ENCODE results near the gene EHHADH. TPM values are rescaled to one million over a fixed set of nuclear protein-coding genes. Genes with fewer than 3 reads are reported as not detected.

Gene EHHADH
- total RNA-seq, 2 experiments from 2014 or later = 1.3 TPM; not detected in 1

- intact Hi-C loops (cut with micrococcal nuclease; ENCODE audit: unreplicated experiment) = no loop called here
Observed at GRCh38 chr3:185151101-185151963, 102.5 kb downstream of the EHHADH start.

GRCh38 chr3:185150561-185150960 lies 103.3 kb downstream of the EHHADH start:
- H3K36me3 ChIP-seq (ENCODE audit: insufficient read depth, low read length) = no peaks in the 10 kb centered on the region
- H3K4me2 ChIP-seq (ENCODE audit: low read length) = no peak overlapping the region
- ChIA-PET POLR2A (no interaction called here), CTCF (ENCODE audit: unreplicated experiment) (no interaction called here)
- H4K20me1 ChIP-seq (ENCODE audit: insufficient read depth, low read length) = no peaks in the 10 kb centered on the region
- TF ChIP-seq, protein P1, sequence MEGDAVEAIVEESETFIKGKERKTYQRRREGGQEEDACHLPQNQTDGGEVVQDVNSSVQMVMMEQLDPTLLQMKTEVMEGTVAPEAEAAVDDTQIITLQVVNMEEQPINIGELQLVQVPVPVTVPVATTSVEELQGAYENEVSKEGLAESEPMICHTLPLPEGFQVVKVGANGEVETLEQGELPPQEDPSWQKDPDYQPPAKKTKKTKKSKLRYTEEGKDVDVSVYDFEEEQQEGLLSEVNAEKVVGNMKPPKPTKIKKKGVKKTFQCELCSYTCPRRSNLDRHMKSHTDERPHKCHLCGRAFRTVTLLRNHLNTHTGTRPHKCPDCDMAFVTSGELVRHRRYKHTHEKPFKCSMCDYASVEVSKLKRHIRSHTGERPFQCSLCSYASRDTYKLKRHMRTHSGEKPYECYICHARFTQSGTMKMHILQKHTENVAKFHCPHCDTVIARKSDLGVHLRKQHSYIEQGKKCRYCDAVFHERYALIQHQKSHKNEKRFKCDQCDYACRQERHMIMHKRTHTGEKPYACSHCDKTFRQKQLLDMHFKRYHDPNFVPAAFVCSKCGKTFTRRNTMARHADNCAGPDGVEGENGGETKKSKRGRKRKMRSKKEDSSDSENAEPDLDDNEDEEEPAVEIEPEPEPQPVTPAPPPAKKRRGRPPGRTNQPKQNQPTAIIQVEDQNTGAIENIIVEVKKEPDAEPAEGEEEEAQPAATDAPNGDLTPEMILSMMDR (conservative IDR thresholded peaks at IDR 0.05; ENCODE audit: low read length) = no peak
- no peak for TF ChIP-seq EZH2phosphoT487 (IDR thresholded peaks at IDR 0.05; ENCODE audit: borderline replicate concordance, low read depth, low read length)
- H3K9me2 ChIP-seq (ENCODE audit: insufficient read depth, low read length) = no peaks in the 10 kb centered on the region
- H3K9me3 ChIP-seq (ENCODE audit: low read length) = no peaks in the 10 kb centered on the region
- intact Hi-C loops (cut with micrococcal nuclease; ENCODE audit: unreplicated experiment) = no loop called here
- no peaks in the 10 kb centered on the region for H3K4me1 ChIP-seq (ENCODE audit: insufficient read depth, low read length, poor library complexity, severe bottlenecking)
- no peak overlapping the region for H3K27ac ChIP-seq (ENCODE audit: low read depth, low read length, poor library complexity, severe bottlenecking)
- no peaks in the 10 kb centered on the region for H3K79me2 ChIP-seq (ENCODE audit: insufficient read depth, low read depth, low read length)
- no peak overlapping the region for H3K4me3 ChIP-seq (ENCODE audit: low read depth, low read length, poor library complexity, severe bottlenecking)
- DNase-seq (ENCODE audit: low spot score) = no peak
- H2AFZ ChIP-seq (ENCODE audit: low read length) = no peak overlapping the region
- BruUV-seq (replicated peaks) = no TSS peak

More at GRCh38 chr3:185151101-185151963, 102.5 kb downstream of the EHHADH start:
- no peak overlapping the region for H3K27ac ChIP-seq (ENCODE audit: low read depth, low read length, poor library complexity, severe bottlenecking)
- no peaks in the 10 kb centered on the region for H4K20me1 ChIP-seq (ENCODE audit: insufficient read depth, low read length)
- no peaks in the 10 kb centered on the region for H3K79me2 ChIP-seq (ENCODE audit: insufficient read depth, low read depth, low read length)
- H3K9me2 ChIP-seq (ENCODE audit: insufficient read depth, low read length) = no peaks in the 10 kb centered on the region
- H3K4me3 ChIP-seq (ENCODE audit: low read depth, low read length, poor library complexity, severe bottlenecking) = no peak overlapping the region
- no peak overlapping the region for H3K4me2 ChIP-seq (ENCODE audit: low read length)
- H3K4me1 ChIP-seq (ENCODE audit: insufficient read depth, low read length, poor library complexity, severe bottlenecking) = no peaks in the 10 kb centered on the region
- no peaks in the 10 kb centered on the region for H3K36me3 ChIP-seq (ENCODE audit: insufficient read depth, low read length)
- no TSS peak for BruUV-seq (replicated peaks)
- TF ChIP-seq EZH2phosphoT487 (IDR thresholded peaks at IDR 0.05; ENCODE audit: borderline replicate concordance, low read depth, low read length) = no peak
- TF ChIP-seq, protein P1 (conservative IDR thresholded peaks at IDR 0.05; ENCODE audit: low read length) = no peak
- DNase-seq (ENCODE audit: low spot score) = no peak
- H3K9me3 ChIP-seq (ENCODE audit: low read length) = no peaks in the 10 kb centered on the region
- POLR2A ChIA-PET = no interaction called here
- no peak overlapping the region for H2AFZ ChIP-seq (ENCODE audit: low read length)
- CTCF ChIA-PET (ENCODE audit: unreplicated experiment) = no interaction called here

DNA sequence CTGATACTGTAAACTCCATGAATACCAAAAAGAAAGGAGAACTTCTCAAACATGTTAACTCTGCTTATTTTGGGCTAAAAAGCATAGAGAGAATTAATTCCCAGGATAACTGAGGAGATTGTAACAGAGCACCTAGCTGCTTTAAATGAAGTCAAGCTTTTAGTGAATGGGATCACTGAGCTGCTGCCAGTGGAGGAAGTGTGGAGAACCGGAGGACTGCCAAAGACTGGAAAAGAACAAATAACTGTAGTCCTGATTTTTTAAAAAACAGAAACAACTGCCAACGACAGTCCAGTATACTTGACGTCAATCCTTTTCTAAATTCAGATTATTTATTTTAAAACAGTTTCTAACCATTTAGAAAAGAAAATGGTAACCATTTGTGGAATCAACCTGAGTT lies 104.3 kb downstream of the EHHADH start:
- H3K4me2 ChIP-seq (ENCODE audit: low read length) = no peak overlapping the region
- H3K4me1 ChIP-seq (ENCODE audit: insufficient read depth, low read length, poor library complexity, severe bottlenecking) = no peaks in the 10 kb centered on the region
- ChIA-PET CTCF (ENCODE audit: unreplicated experiment) (no interaction called here), POLR2A (no interaction called here)
- DNase-seq (ENCODE audit: low spot score) = no peak
- H3K9me3 ChIP-seq (ENCODE audit: low read length) = no peaks in the 10 kb centered on the region
- H3K9me2 ChIP-seq (ENCODE audit: insufficient read depth, low read length) = no peaks in the 10 kb centered on the region
- H3K79me2 ChIP-seq (ENCODE audit: insufficient read depth, low read depth, low read length) = no peaks in the 10 kb centered on the region
- H2AFZ ChIP-seq (ENCODE audit: low read length) = no peak overlapping the region
- intact Hi-C loops (cut with micrococcal nuclease; ENCODE audit: unreplicated experiment) = no loop called here
- no peak overlapping the region for H3K27ac ChIP-seq (ENCODE audit: low read depth, low read length, poor library complexity, severe bottlenecking)
- TF ChIP-seq, protein P1 (conservative IDR thresholded peaks at IDR 0.05; ENCODE audit: low read length) = no peak
- no peak for TF ChIP-seq EZH2phosphoT487 (IDR thresholded peaks at IDR 0.05; ENCODE audit: borderline replicate concordance, low read depth, low read length)
- no peak overlapping the region for H3K4me3 ChIP-seq (ENCODE audit: low read depth, low read length, poor library complexity, severe bottlenecking)
- BruUV-seq (replicated peaks) = no TSS peak
- H4K20me1 ChIP-seq (ENCODE audit: insufficient read depth, low read length) = no peaks in the 10 kb centered on the region
- no peaks in the 10 kb centered on the region for H3K36me3 ChIP-seq (ENCODE audit: insufficient read depth, low read length)
